ENCODE data around the gene CELSR1.

Gene CELSR1

GRCh38 chr22:46425016-46425415 lies 112.4 kb downstream of the CELSR1 start:
- no peak for DNase-seq (ENCODE audit: low read depth in 3 of 3)

GRCh38 chr22:46424496-46424895 lies 112.9 kb downstream of the CELSR1 start:
- DNase-seq (ENCODE audit: low read depth in 3 of 3), result no peak

GRCh38 chr22:46422896-46423295 lies 114.5 kb downstream of the CELSR1 start:
- no peak for DNase-seq (ENCODE audit: low read depth in 3 of 3)

- no peak for DNase-seq (ENCODE audit: low read depth in 3 of 3)
These were observed 116.2 kb downstream of the CELSR1 start for GRCh38 chr22:46421267-46421666.

GRCh38 chr22:46419754-46420571 lies 117.5 kb downstream of the CELSR1 start:
- DNase-seq (ENCODE audit: low read depth in 3 of 3), result no peak

- DNase-seq (ENCODE audit: low read depth in 3 of 3), result no peak
These were observed 118.6 kb downstream of the CELSR1 start for GRCh38 chr22:46418827-46419226.

GRCh38 chr22:46417769-46418168 lies 119.7 kb downstream of the CELSR1 start:
- DNase-seq (ENCODE audit: low read depth in 3 of 3), result no peak

GRCh38 chr22:46416891-46417580 lies 120.4 kb downstream of the CELSR1 start:
- no peak for DNase-seq (ENCODE audit: low read depth in 3 of 3)

GRCh38 chr22:46416520-46416871 lies 120.9 kb downstream of the CELSR1 start:
- DNase-seq (ENCODE audit: low read depth in 3 of 3), result no peak

- no peak for DNase-seq (ENCODE audit: low read depth in 3 of 3)
These were observed 121.5 kb downstream of the CELSR1 start for GRCh38 chr22:46415776-46416519.

GRCh38 chr22:46414704-46415103 lies 122.7 kb downstream of the CELSR1 start:
- no peak for DNase-seq (ENCODE audit: low read depth in 3 of 3)

- no peak for DNase-seq (ENCODE audit: low read depth in 3 of 3)
These were observed 123.6 kb downstream of the CELSR1 start for GRCh38 chr22:46413725-46414379.

GRCh38 chr22:46411347-46411746 lies 126.1 kb downstream of the CELSR1 start:
- DNase-seq (ENCODE audit: low read depth in 3 of 3), result no peak

GRCh38 chr22:46410291-46410808 lies 127.1 kb downstream of the CELSR1 start:
- DNase-seq (ENCODE audit: low read depth in 3 of 3), result no peak

GRCh38 chr22:46409631-46410210 lies 127.7 kb downstream of the CELSR1 start:
- no peak for DNase-seq (ENCODE audit: low read depth in 3 of 3)

GRCh38 chr22:46408568-46409506 lies 128.6 kb downstream of the CELSR1 start:
- DNase-seq (ENCODE audit: low read depth in 3 of 3), result no peak

- no peak for DNase-seq (ENCODE audit: low read depth in 3 of 3)
These were observed 129.7 kb downstream of the CELSR1 start for GRCh38 chr22:46407748-46408147.

GRCh38 chr22:46406791-46407190 lies 130.6 kb downstream of the CELSR1 start:
- no peak for DNase-seq (ENCODE audit: low read depth in 3 of 3)

- DNase-seq (ENCODE audit: low read depth in 3 of 3), result no peak
These were observed 131.1 kb downstream of the CELSR1 start for GRCh38 chr22:46406349-46406748.

- no peak for DNase-seq (ENCODE audit: low read depth in 3 of 3)
These were observed 131.5 kb downstream of the CELSR1 start for GRCh38 chr22:46405901-46406300.

Measured in stimulated activated CD4-positive, alpha-beta T cell treated with anti-CD3 and anti-CD28 coated beads, TNF-alpha, amount 100 ng/mL, for 48 hours (primary cell).